WERI-Rb-1 (cell line): ENCODE results near the gene NFKBIA.

Source experiments
- DNase-seq: peaks from one replicate; pipeline ENCODE4 v3.0.0-alpha.2; 2020
- H3K27ac ChIP-seq: fragments of 250-450 bp; sonication (Bioruptor Pico); 2 replicates; pipeline ENCODE4 v1.5.1; 2020; ENCODE audit warnings: mild to moderate bottlenecking, moderate library complexity
- H3K27me3 ChIP-seq: fragments of 250-450 bp; sonication (Bioruptor Pico); 2 replicates; pipeline ENCODE4 v1.5.1; 2021; ENCODE audit warnings: mild to moderate bottlenecking, low read depth, moderate library complexity; ENCODE audit not compliant: insufficient read depth, severe bottlenecking
- H3K36me3 ChIP-seq: fragments of 250-450 bp; sonication (Bioruptor Pico); 2 replicates; pipeline ENCODE4 v1.5.1; 2020; ENCODE audit warnings: mild to moderate bottlenecking, moderate library complexity
- H3K4me3 ChIP-seq: 2 replicates; pipeline ENCODE4 v1.5.1; 2011; ENCODE audit warnings: low read depth, mild to moderate bottlenecking, control low read depth, low read length
- H3K9me3 ChIP-seq: fragments of 250-450 bp; sonication (Bioruptor Pico); 2 replicates; pipeline ENCODE4 v1.5.1; 2021; ENCODE audit warnings: mild to moderate bottlenecking, moderate library complexity; ENCODE audit not compliant: severe bottlenecking
- TF ChIP-seq, protein P1 (sequence below): IDR thresholded peaks from 2 replicates; pipeline ENCODE4 v1.5.1; 2011; ENCODE audit warnings: low read depth, mild to moderate bottlenecking, control low read depth, inconsistent platforms, low read length

NFKBIA gene

DNA sequence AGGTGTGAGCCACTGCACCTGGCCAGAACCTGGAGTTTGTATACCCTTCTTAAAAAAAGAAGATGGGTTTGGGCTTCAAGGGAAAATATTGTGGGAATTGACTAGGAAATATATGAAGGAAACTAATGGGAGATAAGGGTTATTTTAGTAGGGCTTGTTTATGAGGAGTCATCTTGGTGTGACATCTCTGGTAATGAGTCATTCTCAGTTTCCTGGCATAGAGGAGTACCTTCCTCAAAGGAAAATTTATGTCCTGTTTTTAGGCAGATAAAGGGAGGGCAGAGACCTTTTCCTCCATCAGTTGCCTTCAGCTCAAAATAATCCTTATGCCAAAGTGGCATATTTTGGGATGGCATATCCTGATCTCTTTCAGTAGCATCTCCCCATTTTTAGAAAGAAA lies 30.6 kb upstream of the NFKBIA start:
- DNase-seq, result no peak
- no peaks in the 10 kb centered on the region for H3K27me3 ChIP-seq
- TF ChIP-seq, protein P1, sequence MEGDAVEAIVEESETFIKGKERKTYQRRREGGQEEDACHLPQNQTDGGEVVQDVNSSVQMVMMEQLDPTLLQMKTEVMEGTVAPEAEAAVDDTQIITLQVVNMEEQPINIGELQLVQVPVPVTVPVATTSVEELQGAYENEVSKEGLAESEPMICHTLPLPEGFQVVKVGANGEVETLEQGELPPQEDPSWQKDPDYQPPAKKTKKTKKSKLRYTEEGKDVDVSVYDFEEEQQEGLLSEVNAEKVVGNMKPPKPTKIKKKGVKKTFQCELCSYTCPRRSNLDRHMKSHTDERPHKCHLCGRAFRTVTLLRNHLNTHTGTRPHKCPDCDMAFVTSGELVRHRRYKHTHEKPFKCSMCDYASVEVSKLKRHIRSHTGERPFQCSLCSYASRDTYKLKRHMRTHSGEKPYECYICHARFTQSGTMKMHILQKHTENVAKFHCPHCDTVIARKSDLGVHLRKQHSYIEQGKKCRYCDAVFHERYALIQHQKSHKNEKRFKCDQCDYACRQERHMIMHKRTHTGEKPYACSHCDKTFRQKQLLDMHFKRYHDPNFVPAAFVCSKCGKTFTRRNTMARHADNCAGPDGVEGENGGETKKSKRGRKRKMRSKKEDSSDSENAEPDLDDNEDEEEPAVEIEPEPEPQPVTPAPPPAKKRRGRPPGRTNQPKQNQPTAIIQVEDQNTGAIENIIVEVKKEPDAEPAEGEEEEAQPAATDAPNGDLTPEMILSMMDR, result no peak

DNA sequence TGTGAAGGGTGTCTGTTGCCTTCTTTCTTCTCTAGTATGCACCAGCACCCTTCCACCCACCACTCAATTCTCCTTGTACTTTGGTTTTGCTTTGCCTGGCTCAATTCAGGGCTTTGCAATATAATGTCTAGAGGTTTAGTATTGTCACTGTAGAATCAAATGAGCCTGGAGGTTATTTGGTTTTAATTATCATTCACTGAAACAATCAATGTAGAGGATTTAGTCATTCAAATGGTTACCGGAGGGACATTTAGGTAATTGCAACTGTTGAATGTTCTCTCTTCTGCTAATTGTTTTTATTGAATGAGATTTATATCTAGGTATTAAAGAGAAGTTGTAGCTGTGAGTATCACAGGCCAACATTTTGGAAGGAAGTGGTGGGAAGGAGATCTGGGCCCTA lies 29.3 kb upstream of the NFKBIA start:
- Histone ChIP-seq H3K27ac (no peak overlapping the region), H3K36me3 (no peaks in the 10 kb centered on the region), H3K4me3 (no peak overlapping the region), H3K27me3 (no peaks in the 10 kb centered on the region), H3K9me3 (peaks cover 2% of the 10 kb centered on the region)
- TF ChIP-seq, protein P1, result no peak
- no peak for DNase-seq

More for the DNA sequence above, 30.6 kb upstream of the NFKBIA start:
- Histone ChIP-seq H3K9me3 (peaks cover 2% of the 10 kb centered on the region), H3K27ac (no peak overlapping the region), H3K4me3 (no peak overlapping the region), H3K36me3 (no peaks in the 10 kb centered on the region)

DNA sequence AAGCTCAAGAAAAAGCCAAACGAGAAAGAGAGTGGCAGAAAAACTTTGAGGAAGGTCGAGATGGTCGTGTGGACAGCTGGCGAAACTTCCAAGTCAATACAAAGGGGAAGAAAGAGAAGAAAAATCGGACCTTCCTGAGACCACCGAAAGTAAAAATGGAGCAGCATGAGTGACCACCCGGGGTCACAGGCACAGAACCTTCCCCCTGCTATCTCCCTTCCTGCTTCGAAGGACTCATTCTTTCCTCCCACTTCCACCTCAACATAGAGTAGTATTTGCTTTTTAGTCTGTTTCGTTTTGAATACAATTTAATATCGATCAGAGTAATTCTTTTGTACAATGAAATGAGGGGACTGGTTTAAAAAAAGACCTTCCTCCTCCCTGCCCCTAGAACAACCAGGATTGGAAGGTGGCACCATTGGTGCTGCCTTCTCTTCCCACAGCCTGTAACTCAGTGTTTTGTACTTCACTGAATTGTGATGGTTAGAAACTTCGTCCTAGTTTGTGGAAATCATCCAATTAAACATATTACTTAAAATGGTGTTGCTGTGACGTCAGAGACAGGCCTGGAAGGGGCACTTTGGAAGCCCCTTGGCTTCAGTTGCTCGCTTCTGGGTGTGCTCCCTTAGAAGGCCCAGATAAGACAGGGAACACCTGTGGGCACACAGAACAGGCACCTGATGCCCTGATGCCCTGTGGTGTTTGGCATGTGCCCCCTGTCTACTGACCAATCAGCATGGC lies 26.1 kb upstream of the NFKBIA start:
- Histone ChIP-seq H3K4me3 (no peak overlapping the region), H3K9me3 (no peaks in the 10 kb centered on the region), H3K36me3 (no peaks in the 10 kb centered on the region; the same call in 1 of the 2 replicates), H3K27me3 (no peaks in the 10 kb centered on the region), H3K27ac (no peak overlapping the region)
- no peak for DNase-seq
- TF ChIP-seq, protein P1, result no peak

DNA sequence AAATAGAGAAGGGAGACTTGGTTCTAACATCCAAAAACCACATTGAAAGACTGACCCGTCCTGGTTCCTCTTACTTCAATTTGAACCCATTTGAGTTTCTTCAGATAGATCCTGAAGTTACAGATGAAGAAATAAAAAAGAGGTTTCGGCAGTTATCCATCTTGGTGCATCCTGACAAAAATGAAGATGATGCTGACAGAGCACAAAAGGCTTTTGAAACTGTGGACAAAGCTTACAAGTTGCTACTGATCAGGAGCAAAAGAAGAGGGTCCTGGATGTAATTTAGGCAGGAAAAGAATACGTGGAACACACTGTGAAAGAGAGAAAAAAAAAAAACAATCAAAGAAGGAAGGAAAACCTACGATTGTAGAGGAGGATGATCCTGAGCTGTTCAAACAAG lies 25.4 kb upstream of the NFKBIA start:
- Histone ChIP-seq H3K9me3 (peaks cover 2% of the 10 kb centered on the region), H3K36me3 (no peaks in the 10 kb centered on the region; the same call in none of the 2 replicates), H3K27ac (no peak overlapping the region), H3K4me3 (no peak overlapping the region), H3K27me3 (no peaks in the 10 kb centered on the region)
- DNase-seq, result no peak
- TF ChIP-seq, protein P1, result no peak

DNA sequence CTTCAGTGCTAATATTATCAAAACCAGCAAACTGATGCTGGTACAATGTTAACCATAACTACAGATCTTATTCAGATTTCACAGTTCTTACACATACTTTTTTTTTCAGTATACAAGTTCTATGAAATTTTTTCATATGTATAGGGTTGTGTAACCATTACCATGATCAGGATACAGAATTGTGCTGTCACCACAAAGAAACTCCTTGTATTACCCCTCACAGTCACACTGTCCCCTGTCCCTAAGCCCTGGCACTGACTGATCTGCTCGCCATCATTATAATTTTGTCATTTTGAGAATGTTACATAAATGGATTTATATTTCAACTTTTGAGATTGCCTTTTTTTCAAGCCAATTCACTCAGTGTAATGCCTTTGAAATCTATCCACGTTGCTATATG lies 21.3 kb upstream of the NFKBIA start:
- Histone ChIP-seq H3K4me3 (no peak overlapping the region), H3K36me3 (no peaks in the 10 kb centered on the region; the same call in none of the 2 replicates), H3K27ac (no peak overlapping the region), H3K9me3 (peaks cover 13% of the 10 kb centered on the region), H3K27me3 (no peaks in the 10 kb centered on the region)
- DNase-seq, result no peak
- TF ChIP-seq, protein P1, result no peak

DNA sequence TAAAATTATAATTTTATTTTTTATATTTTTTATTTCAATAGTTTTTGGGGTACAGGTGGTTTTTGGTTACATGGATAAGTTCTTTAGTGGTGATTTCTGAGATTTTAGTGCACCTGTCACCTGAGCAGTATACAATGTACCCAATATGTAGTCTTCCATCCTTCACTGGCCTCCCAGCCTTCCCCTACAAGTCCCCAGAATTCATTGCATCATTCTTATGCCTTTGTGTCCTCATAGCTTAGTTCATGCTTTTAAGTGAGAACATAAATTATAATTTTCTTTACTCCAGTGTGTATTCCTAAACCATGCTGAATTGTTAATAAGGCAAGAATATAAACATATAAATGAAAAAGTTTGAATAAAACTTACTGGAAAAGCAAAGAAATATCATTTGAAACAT lies 19.1 kb upstream of the NFKBIA start:
- TF ChIP-seq, protein P1, result no peak
- Histone ChIP-seq H3K4me3 (no peak overlapping the region), H3K36me3 (no peaks in the 10 kb centered on the region; the same call in none of the 2 replicates), H3K9me3 (peaks cover 13% of the 10 kb centered on the region), H3K27ac (no peak overlapping the region), H3K27me3 (no peaks in the 10 kb centered on the region)
- no peak for DNase-seq
